CD4-positive, alpha-beta T cell treated with Interleukin-17A for 1 hour (primary cell): ENCODE results near the gene ZNF611.

Source experiments
- DNase-seq: peaks from one replicate; pipeline ENCODE4 v3.0.0-alpha.2; 2020

The ZNF611 gene

DNA sequence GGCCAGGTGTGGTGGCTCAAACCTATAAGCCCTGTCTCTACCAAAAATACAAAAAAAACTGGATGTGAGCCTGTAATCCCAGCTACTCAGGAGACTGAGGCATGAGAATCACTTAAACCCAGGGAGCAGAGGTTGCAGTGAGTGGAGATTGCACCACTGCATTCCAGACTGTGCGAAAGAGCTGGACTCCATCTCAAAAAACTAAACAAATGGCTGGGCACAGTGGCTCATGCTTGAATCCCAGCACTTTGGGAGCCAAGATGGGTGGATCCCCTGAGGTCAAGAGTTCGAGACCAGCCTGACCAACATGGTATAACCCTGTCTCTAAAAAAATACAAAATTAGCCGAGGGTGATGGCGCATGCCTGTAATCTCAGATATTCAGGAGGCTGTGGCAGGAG is 61.8 kb downstream of the ZNF611 start:
- no peak for DNase-seq

GRCh38 chr19:52670046-52670445 is 64.8 kb downstream of the ZNF611 start:
- no peak for DNase-seq

- DNase-seq: no peak
Measured at GRCh38 chr19:52669586-52669985, 65.3 kb downstream of the ZNF611 start.

GRCh38 chr19:52667972-52668371 is 66.9 kb downstream of the ZNF611 start:
- no peak for DNase-seq

DNA sequence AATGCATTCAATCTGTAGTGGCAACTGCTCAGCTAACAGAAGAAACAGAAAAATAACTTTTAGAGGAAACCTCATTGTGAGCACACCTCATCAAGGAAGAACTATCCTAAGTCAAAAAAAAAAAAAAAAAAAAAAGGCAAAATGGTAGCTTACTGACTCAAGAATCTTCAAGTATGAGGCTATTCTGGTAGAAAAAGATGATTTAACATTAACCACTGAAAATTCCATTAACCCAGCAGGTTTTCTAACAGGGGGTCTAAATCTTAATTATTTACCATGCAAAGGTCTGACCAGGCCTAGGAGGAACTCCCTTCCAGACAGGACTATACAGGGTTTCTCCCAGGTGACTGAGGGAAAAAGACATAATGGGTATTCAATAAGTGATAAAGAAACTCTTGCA is 68.3 kb downstream of the ZNF611 start:
- no peak for DNase-seq

- no peak for DNase-seq
Measured at GRCh38 chr19:52665529-52665928, 69.3 kb downstream of the ZNF611 start.

DNA sequence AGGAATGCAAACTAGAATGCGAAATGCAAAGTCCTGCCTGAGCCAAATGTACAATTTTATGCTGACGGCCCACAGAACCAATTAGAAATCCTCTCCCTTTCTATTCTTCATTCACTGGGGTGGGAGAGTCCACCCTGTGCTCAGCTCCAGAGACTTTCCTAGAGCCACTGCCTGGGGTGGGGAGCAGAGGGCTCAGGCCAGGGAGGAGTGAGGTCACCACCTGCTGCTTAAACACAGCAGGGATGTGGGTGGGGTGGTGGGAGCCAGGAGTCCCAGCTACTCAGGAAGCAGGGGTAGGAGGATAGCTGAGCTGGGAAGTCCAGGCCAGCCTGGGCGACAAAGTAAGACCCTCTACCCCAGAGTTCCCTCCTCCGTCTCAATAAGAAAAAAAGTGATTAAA is 69.8 kb downstream of the ZNF611 start:
- no peak for DNase-seq

DNA sequence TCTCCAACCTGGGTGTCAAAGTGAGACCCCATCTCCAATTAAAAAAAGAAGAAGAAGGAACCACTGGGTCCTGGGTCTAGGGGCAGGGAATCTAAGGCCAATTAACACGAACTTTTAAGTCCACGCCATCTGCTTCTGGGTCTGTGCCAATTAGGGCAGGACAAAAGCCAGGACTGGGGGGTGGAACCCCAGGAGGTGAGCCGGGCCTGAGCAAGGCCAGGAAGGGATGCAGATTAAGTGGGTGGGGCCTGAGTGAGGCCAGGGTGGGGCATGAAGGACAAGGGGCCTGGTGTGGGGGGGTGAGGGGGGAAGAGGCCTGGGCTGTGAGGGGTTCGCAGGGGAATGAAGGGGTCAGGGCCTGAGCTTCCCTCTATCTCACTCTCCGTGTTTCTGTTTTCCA is 70.4 kb downstream of the ZNF611 start:
- DNase-seq: no peak

GRCh38 chr19:52662631-52663030 is 72.2 kb downstream of the ZNF611 start:
- no peak for DNase-seq

DNA sequence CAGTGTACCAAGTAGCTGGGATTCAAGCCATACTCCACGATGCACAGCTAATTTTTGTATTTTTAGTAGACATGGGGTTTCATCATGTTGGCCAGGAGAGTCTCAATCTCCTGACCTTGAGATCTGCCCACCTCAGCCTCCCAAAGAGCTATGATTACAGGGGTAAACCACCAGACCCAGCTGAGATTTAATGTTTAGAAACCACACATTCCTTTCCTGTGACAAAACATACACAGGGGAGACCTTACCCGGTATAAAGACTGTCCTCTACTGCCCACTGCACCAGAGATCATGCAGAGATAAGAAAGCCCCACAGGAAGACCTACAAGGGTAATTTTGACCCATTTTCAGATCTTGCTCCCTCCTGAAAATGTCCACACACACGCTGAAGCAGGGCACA is 73.9 kb downstream of the ZNF611 start:
- no peak for DNase-seq

DNA sequence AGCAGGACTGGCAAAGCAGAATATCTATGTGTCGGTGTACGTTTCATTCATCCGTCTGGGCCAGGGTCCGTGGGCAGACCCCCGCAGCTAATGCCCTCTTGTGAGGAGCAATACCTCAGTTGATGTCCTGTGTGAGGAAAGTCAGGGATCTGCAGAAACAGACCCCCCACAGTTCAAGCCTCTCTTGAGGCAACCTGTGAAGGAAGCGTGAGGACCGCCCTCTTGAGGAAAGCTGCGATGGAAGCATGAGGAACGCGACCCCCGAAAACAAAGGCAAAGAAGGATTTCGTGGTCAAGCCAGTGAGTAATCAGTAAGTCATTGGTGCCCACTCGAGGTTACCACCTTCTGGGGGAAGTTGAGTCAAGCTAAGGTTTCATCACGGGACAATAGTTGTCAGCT is 75.8 kb downstream of the ZNF611 start:
- no peak for DNase-seq

DNA sequence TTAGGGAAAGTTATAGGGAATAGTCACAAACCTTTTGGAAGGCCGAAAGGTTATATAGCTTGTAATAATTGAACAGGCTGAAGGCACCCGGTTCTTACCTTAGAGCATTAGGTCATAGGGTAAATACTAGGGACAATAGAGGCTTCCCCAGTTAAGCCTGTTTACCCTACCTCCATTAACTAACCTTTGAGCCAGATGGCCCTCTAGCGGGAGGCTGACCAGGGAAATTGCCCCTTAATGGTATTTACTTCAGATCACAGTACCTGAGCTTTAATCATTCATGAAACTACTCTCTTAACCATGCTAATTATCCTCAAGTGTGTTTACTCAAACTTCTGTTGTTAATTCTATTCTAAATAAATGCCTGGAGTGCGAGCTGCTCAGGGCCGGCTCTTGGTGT is 76.2 kb downstream of the ZNF611 start:
- no peak for DNase-seq

DNA sequence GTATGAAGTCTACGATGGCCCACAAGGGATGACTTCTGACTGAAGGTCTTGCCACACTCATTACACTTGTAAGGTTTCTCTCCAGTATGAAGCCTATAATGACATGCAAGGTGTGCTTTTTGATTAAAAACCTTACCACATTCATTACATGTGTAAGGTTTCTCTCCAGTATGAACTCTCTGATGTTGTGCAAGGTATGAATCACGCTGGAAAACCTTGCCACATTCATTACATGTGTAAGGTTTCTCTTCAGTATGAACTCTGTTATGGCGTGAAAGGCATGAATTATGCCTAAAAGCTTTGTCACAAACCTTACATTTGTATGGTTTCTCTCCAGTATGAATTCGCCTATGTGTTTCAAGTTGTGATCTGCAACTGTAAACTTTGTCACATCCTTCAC is 81.7 kb downstream of the ZNF611 start:
- no peak for DNase-seq
